ENCODE measurements around the gene RAB5IF. TPM values are rescaled to one million over a fixed set of nuclear protein-coding genes. Genes with fewer than 3 reads are reported as not detected.
A peak's percentile ranks its signal among the peaks of the same experiment; 100 is the strongest.

The RAB5IF gene
- total and polyA plus RNA-seq, 2 of the 8 experiments (the other 6 are each of a cell fraction or from before 2014, with no cell fraction given) = 95.5 to 148 TPM

DNA sequence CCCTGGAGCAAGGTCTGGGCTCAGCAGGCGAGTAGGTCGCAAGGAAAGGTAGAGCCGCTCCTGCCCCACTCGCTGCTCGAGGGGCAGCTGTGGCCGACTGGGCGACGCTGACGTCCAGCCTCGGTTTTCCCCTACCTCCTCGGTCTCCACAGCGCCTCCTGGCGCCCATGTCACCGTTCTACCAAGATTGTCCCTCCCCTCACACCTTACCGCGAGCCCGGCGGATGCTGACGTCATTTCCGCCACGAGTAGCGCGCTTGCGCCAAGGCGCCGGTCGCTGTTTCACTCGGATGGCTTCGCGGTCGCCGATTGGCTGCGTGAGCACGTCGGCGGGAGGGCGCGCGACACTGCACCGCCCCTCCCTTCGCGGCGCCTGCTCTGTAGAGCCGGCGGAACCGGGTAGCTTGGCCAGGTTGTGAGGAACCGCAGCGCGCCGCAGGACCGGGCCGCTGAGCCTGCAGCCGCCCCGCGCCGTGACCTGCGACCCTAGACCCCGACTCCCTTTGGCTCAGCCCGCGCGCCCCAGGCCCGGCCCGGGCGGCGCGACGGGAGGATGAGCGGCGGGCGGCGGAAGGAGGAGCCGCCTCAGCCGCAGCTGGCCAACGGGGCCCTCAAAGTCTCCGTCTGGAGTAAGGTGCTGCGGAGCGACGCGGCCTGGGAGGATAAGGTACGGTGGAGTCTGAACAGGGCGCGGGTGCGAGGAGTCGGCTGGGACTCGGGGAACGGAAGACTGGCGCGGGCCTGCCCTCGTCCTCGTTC is at the start of gene RAB5IF (continued):
- TF ChIP-seq NANOG (IDR thresholded peaks at IDR 0.05; ENCODE audit: insufficient read depth, low read depth, low read length, poor library complexity, severe bottlenecking) = no peak
- no peak; a peak in 1 of 3 replicates for TF ChIP-seq EP300 (IDR thresholded peaks at IDR 0.05; ENCODE audit: borderline replicate concordance in 1 of 2, low read depth in 2 of 2, low read length in 2 of 2)
- 0 out of 2 replicates have a peak, but pooled peaks have one; percentile 34 for TF ChIP-seq KDM5A (IDR thresholded peaks at IDR 0.05; ENCODE audit: low read length)
- TF ChIP-seq NRF1 (IDR thresholded peaks at IDR 0.05; ENCODE audit: low read depth, low read length) = peak; percentile 36; the same call in 1 of the 2 replicates
- TF ChIP-seq, protein P1, sequence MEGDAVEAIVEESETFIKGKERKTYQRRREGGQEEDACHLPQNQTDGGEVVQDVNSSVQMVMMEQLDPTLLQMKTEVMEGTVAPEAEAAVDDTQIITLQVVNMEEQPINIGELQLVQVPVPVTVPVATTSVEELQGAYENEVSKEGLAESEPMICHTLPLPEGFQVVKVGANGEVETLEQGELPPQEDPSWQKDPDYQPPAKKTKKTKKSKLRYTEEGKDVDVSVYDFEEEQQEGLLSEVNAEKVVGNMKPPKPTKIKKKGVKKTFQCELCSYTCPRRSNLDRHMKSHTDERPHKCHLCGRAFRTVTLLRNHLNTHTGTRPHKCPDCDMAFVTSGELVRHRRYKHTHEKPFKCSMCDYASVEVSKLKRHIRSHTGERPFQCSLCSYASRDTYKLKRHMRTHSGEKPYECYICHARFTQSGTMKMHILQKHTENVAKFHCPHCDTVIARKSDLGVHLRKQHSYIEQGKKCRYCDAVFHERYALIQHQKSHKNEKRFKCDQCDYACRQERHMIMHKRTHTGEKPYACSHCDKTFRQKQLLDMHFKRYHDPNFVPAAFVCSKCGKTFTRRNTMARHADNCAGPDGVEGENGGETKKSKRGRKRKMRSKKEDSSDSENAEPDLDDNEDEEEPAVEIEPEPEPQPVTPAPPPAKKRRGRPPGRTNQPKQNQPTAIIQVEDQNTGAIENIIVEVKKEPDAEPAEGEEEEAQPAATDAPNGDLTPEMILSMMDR (IDR thresholded peaks at IDR 0.05; ENCODE audit: control extremely low read depth in 1 of 3, insufficient read depth in 1 of 3, low read depth in 1 of 3, low read length in 3 of 3) = peak; percentile 92 to 99 (median 94)
- TF ChIP-seq GTF2F1 (IDR thresholded peaks at IDR 0.05; ENCODE audit: borderline replicate concordance, low read depth, low read length) = peak; percentile 62; the same call in 1 of the 2 replicates
- TF ChIP-seq BCL11A (IDR thresholded peaks at IDR 0.05; ENCODE audit: low read depth in 2 of 2, low read length in 2 of 2) = no peak
- TF ChIP-seq CTBP2 (IDR thresholded peaks at IDR 0.05; ENCODE audit: borderline replicate concordance, insufficient read depth, insufficient read length, low read length) = no peak
- TF ChIP-seq SRF (IDR thresholded peaks at IDR 0.05; ENCODE audit: low read depth, low read length) = peak; percentile 19; the same call in 1 of the 2 replicates
